ENCODE results near the gene GDF10. TPM values are rescaled to one million over a fixed set of nuclear protein-coding genes. Genes with fewer than 3 reads are reported as not detected.

The GDF10 gene
- total and polyA plus RNA-seq, 2 donors (not counting 3 experiments of a cell fraction or from before 2014, with no cell fraction given), result not detected

GRCh38 chr10:47347303-47347675, 47.3 kb downstream of the GDF10 start:
- dilution Hi-C loops (cut with MboI; ENCODE audit: extremely low pct_ligation_motif_present, low sequenced_read_pairs) (no loop called here), intact Hi-C loops (cut with micrococcal nuclease) (no loop called here)
- TF ChIP-seq GATA2 (IDR thresholded peaks at IDR 0.05; ENCODE audit: insufficient read depth, insufficient read length, low read depth, low read length) (no peak), MAX (IDR thresholded peaks at IDR 0.05; ENCODE audit: insufficient read depth, insufficient read length) (no peak), FOS (IDR thresholded peaks at IDR 0.05; ENCODE audit: borderline replicate concordance, insufficient read depth, low read length) (no peak), CTCF (IDR thresholded peaks at IDR 0.05; ENCODE audit: extremely low read depth in 1 of 2, insufficient read depth in 1 of 2, low read depth in 1 of 2, low read length in 2 of 2) (no peak), MYC (IDR thresholded peaks at IDR 0.05; ENCODE audit: low read depth, low read length) (no peak), EZH2 (IDR thresholded peaks at IDR 0.05; ENCODE audit: borderline replicate concordance, low read depth, low read length, severe bottlenecking) (no peak), POLR2AphosphoS5 (IDR thresholded peaks at IDR 0.05; ENCODE audit: insufficient read depth, low read depth, low read length) (no peak), JUN (IDR thresholded peaks at IDR 0.05; ENCODE audit: borderline replicate concordance, insufficient read depth, insufficient read length, low read depth) (no peak), POLR2A (IDR thresholded peaks at IDR 0.05; ENCODE audit: low read depth, low read length) (no peak)

More at GRCh38 chr10:47347303-47347675, 47.3 kb downstream of the GDF10 start:
- Histone ChIP-seq H3K4me3 (replicated peaks in 1 of 3; ENCODE audit: insufficient read depth in 1 of 3, low read depth in 1 of 3, low read length in 3 of 3) (no peak overlapping the region), H3K27me3 (ENCODE audit: control insufficient read depth in 2 of 2, insufficient read depth in 2 of 2, low read length in 2 of 2) (no peaks in the 10 kb centered on the region), H3K27ac (ENCODE audit: insufficient read depth, low read depth, low read length) (no peak overlapping the region), H3K4me2 (ENCODE audit: insufficient read depth, low read length) (no peak overlapping the region), H3K9ac (replicated peaks; ENCODE audit: extremely low read depth, insufficient read depth, low read length) (no peak overlapping the region), H2AFZ (ENCODE audit: low read depth, low read length) (no peak overlapping the region), H3K36me3 (ENCODE audit: control insufficient read depth in 2 of 2, extremely low read depth in 1 of 2, insufficient read depth in 2 of 2, low read length in 2 of 2) (no peaks in the 10 kb centered on the region), H3K9me1 (replicated peaks; ENCODE audit: control insufficient read depth, extremely low read depth, insufficient read depth, low read length) (no peaks in the 10 kb centered on the region), H3K4me1 (ENCODE audit: control insufficient read depth, extremely low read depth, insufficient read depth, low read length) (no peaks in the 10 kb centered on the region), H4K20me1 (replicated peaks; ENCODE audit: control insufficient read depth, extremely low read depth, insufficient read depth, low read length) (no peaks in the 10 kb centered on the region), H3K9me3 (replicated peaks; ENCODE audit: control insufficient read depth, insufficient read depth, low read length) (no peaks in the 10 kb centered on the region), H3K79me2 (ENCODE audit: control insufficient read depth, insufficient read depth, low read length) (no peaks in the 10 kb centered on the region)
- FAIRE-seq (no peak), DNase-seq (ENCODE audit: low read depth, low spot score) (no peak)
- ChIA-PET CTCF (interaction anchor here (0.8 kb wide), 1 partner anchor 14 kb away, joined by 3 read pairs; no protein-coding TSS in a partner anchor), POLR2A (no interaction called here)
- BruUV-seq (replicated peaks), result no TSS peak
